GM12892 (cell line): ENCODE measurements around the gene PDGFRB. TPM values are rescaled to one million over a fixed set of nuclear protein-coding genes. Genes with fewer than 3 reads are reported as not detected.
A peak's percentile ranks its signal among the peaks of the same experiment; 100 is the strongest.

Experiments
- DNase-seq: peaks from one replicate; pipeline ENCODE4 v3.0.0; 2011; ENCODE audit not compliant: insufficient read length
- FAIRE-seq: peaks from 2 replicates; lab custom pipeline; 2011; peaks lifted over from hg19 to GRCh38; lab: Jason Lieb, UNC
- POLR2A ChIP-seq: IDR thresholded peaks from 2 replicates; pipeline ENCODE4 v1.6.1; 2011; ENCODE audit warnings: low read depth, low read length, control low read depth
- POLR2AphosphoS5 ChIP-seq: IDR thresholded peaks from 2 replicates; pipeline ENCODE4 v1.6.1; 2011; ENCODE audit warnings: low read depth, low read length, control low read depth
- TAF1 ChIP-seq: IDR thresholded peaks from 2 replicates; pipeline ENCODE4 v1.6.1; 2011; ENCODE audit warnings: low read depth, mild to moderate bottlenecking, control low read depth, low read length, borderline replicate concordance
- polyA plus RNA-seq: library from polyadenylated mRNA; unstranded; fragments of >200 nt; gene quantifications from one replicate; pipeline ENCODE4 v1.2.1, GENCODE V29; 2012; ENCODE audit warnings: missing spikeins, inconsistent platforms; ENCODE audit not compliant: missing spikeins

PDGFRB gene
- 0.89 TPM for polyA plus RNA-seq

GRCh38 chr5:150155258-150156026, at the start of gene PDGFRB:
Gene PDGFRB (minus strand): TSS chr5:150155845. CDS start chr5:150137047, 18,798 bp downstream.
- FAIRE-seq (peak; percentile 53), DNase-seq (peak; percentile 71)
- no peak for TF ChIP-seq TAF1
- TF ChIP-seq POLR2A, result no peak
- no peak for TF ChIP-seq POLR2AphosphoS5

DNA sequence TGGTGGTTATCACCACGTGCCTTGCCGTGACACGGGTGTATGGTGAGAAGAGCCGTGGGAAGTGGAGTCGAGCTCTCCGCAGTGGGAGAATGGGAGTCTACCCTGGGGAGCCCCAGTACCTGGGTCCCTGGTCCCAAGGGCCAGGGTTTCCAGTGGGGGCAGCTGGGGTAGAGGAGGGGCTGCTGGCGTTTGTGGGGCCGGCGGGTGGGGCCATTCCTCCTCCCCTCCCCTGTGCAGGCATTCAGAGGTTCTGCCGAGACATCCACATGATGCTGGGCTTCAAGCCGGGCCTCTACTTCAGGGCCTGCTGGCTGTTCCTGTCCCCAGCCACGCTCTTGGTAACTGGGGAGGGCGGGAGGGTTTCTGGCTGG, 48.9 kb upstream of the PDGFRB start:
- no peak for DNase-seq
- no peak for FAIRE-seq
- TF ChIP-seq POLR2A, result no peak
- TF ChIP-seq POLR2AphosphoS5, result no peak
- TF ChIP-seq TAF1, result no peak

DNA sequence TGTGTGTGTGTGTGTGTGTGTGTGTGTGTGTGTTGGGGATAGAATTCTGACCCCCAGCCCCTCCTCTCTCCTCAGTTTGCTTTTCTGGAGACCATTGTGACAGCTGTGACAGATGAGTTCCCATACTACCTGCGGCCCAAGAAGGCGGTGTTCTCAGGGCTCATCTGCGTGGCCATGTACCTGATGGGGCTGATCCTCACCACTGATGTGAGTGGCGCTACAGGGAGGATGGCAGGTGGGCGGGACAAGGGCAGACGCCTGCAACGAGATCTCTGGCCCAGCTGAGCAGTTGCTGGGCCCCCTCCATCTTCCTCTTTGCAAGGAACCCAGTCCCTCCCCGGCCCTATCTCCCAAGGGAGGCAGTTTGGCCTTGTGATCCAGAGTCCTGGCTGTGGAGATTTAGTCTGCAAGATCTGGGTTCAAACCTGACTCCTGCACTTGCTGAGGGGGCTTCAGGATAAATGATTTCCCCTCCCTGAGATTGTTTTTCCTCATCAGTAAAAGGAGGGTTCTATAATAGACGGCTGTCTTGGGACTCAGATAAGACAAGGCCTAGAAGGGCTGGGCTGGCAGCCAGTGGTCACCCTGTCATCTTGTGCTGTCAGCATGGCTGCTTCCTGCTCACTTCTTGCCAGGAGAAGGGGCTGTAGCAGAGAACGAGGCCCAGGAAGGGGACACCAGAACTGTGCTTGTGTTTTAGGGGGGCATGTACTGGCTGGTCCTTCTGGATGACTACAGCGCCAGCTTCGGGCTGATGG, 48.4 kb upstream of the PDGFRB start:
- FAIRE-seq, result no peak
- no peak for DNase-seq
- TF ChIP-seq POLR2A (no peak), POLR2AphosphoS5 (no peak), TAF1 (no peak)

- FAIRE-seq, result no peak
- no peak for DNase-seq
- TF ChIP-seq TAF1 (no peak), POLR2AphosphoS5 (no peak), POLR2A (no peak)
These were observed 46.9 kb upstream of the PDGFRB start for GRCh38 chr5:150202501-150202900.

DNA sequence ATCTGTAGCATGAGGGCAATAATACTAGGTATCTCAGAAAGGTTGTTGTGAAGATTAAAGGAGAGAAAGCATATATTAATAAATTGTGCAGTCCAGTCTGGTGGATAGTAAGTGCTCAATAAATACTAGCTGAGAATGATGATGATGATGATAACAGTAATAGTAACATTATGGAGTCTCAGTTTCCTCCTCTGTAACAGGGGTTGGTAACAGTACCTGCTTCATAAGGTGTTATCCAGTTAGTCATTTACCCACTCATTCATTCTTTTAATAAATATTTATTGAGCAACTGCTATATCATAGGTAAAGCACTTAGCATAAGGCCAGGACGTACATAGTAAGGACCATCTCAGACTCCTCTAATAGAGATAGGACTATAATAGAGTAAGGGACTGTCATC, 41.8 kb upstream of the PDGFRB start:
- FAIRE-seq (no peak), DNase-seq (no peak)
- TF ChIP-seq POLR2A, result no peak
- no peak for TF ChIP-seq TAF1
- no peak for TF ChIP-seq POLR2AphosphoS5

DNA sequence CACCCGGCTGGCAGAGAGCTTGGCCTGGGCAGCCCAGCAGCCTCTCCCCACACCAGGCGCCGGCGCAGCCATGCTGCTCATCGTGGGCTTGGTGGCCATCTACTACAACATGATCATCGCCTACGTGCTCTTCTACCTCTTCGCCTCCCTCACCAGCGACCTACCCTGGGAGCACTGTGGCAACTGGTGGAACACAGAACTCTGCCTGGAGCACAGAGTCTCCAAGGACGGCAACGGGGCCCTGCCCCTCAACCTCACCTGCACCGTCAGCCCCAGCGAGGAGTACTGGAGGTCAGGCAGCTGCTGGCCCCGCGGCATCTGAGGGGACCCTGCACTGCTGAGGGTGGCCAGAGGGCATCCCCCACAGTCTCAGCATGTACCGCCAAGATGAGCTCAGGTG, 41.3 kb upstream of the PDGFRB start:
- TF ChIP-seq TAF1, result no peak
- TF ChIP-seq POLR2AphosphoS5, result no peak
- no peak for TF ChIP-seq POLR2A
- no peak for DNase-seq
- FAIRE-seq, result no peak

- TF ChIP-seq TAF1 (no peak), POLR2AphosphoS5 (no peak)
- DNase-seq (no peak), FAIRE-seq (no peak)
These were observed 40.9 kb upstream of the PDGFRB start for GRCh38 chr5:150196514-150196913.

- DNase-seq (no peak), FAIRE-seq (no peak)
These were observed 40.3 kb upstream of the PDGFRB start for GRCh38 chr5:150195736-150196485.

DNA sequence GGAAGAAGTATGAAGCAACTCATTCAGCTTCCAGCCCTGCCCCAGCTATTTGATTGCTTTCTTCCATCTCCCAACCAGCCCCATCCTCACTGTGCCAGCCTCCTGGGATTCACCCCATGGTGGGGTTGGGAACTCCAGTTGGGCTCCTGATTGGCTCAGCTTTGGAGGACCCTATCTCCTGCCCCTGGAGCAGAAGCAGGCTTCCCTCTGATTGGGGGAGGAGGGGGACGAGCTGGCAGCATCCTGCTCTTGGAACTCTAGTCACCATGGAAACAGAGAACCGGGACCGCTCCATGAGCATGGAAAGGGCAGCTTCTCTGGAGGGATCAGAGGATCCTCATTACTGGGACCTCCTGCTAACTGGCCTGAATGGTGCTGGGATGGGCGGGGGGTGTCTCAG, 36.8 kb upstream of the PDGFRB start:
- DNase-seq, result no peak
- no peak for TF ChIP-seq TAF1
- TF ChIP-seq POLR2A, result no peak
- TF ChIP-seq POLR2AphosphoS5, result no peak
- no peak for FAIRE-seq

More at GRCh38 chr5:150195736-150196485, 40.3 kb upstream of the PDGFRB start:
- TF ChIP-seq POLR2AphosphoS5 (no peak), TAF1 (no peak), POLR2A (no peak)

GRCh38 chr5:150190987-150191386, 35.3 kb upstream of the PDGFRB start:
- no peak for TF ChIP-seq TAF1
- TF ChIP-seq POLR2A, result no peak
- FAIRE-seq (no peak), DNase-seq (no peak)

DNA sequence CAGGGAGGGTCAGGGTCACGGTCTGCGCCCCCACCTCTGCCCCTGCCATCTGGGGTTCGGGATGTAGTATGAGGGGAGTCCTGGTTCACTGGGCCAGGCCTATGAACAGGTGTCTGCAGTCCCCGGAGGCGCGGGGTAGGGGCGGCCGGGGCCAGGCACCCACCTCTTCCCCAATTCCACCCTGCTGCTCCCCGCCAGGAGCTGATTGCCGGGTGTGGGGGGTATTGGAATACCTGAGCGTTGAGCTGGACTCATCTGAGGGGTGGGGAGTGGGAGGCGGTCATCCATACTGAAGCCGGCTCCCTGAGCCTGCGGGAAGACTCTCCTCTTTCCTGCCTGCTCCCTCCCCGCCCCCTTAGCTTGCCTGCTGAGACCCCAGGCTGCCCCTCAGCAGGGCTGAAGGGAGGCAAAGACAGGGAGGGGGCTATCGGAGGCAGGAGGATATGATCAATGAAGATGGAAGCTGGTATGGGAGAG, 34.9 kb upstream of the PDGFRB start:
- TF ChIP-seq POLR2A (no peak), POLR2AphosphoS5 (no peak), TAF1 (no peak)
- DNase-seq, result no peak
- no peak for FAIRE-seq
